ENCODE data around the gene KCNA3. TPM values are rescaled to one million over a fixed set of nuclear protein-coding genes. Genes with fewer than 3 reads are reported as not detected.
A peak's percentile ranks its signal among the peaks of the same experiment; 100 is the strongest.

KCNA3 gene
- total RNA-seq (2014; rRNA removed; shearing (Covaris generic)): under 0.01 and 0.10 TPM in 2 replicates

GRCh38 chr1:110674337-110675059 is at the start of gene KCNA3:
KCNA3 (minus strand) TSS chr1:110674940; CDS start chr1:110674809, 131 bp downstream.
- DNase-seq (ENCODE audit: low read depth): no peak

DNA sequence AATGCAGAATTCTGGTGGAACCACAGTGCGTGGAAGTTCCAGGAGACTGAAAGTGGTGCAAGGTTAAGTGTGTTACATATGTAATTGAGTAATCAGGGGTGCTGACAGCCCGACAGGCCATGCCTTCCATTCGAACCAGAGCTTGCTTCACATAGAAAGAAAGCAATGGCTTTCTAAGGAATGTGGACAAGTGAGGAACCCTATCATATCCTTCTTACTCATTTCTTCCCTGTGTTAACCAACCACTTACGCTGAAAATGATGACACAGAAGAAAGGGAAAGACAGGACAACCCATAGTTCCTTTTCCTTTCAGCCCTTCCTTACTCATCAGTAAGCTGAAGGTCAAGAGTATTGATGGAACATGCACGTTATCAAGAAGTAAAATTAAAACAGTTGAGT is 48.1 kb upstream of the KCNA3 start:
- no peak for DNase-seq (ENCODE audit: low read depth)

DNA sequence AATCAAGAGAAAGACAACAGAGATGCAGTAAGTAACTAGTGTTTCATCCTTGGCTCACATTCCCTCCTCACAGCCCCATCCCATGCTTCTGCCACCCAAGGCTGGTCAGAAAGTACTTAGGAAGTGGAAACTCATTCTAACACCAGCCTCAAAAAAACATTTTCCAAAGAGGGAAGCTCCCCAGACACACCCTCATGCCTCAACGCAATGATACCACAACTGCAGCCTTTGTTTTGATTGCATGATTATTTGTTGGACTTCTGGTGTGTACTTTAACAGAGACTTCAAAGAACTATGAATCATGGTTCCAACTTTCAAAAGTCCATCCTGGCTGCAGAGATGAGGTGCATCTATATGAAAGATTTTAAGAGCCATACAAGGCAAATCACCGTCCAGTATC is 45.2 kb upstream of the KCNA3 start:
- no peak for DNase-seq (ENCODE audit: low read depth)

- no peak for DNase-seq (ENCODE audit: low read depth)
These were observed 43.7 kb upstream of the KCNA3 start for GRCh38 chr1:110718452-110718851.

- no peak for DNase-seq (ENCODE audit: low read depth)
These were observed 42.4 kb upstream of the KCNA3 start for GRCh38 chr1:110717179-110717578.

- DNase-seq (ENCODE audit: low read depth): no peak
These were observed 39.7 kb upstream of the KCNA3 start for GRCh38 chr1:110714374-110714995.

DNA sequence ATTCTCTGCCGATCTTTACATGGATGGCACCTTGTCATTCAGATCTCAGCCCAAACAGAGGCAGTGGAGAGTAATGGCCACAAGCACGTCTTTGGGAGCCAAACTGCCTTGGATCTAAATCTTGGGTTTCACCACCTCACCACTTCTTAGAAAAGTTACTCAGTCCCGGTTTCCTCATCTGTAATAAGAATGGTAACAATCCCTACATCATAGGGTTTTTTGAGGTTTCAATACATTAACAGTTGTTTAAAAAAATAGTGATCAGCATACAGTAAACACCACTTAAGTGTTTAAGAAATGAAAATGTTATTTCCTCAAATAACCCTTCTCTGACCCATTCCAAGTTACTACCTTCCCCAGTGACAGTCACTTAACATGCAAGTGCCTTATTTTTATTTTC is 38.5 kb upstream of the KCNA3 start:
- no peak for DNase-seq (ENCODE audit: low read depth)

DNA sequence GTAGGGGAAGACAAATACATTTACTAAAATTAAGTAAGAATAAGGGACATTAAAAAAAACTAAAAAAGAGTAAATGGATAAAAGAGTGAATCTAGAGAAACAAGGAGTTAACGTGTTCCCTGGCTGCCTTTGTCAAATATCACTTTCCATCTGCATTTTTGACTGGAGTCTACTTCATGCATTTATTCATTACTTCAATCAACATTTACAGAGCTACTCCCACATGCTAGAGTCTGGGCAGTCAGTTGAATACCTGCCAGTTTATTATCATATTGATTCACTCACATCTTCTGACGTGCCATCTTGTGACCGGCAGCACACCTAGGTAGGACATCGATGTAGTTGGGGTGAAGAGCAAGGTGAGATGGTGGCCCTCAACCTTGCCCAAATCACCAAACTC is 35.6 kb upstream of the KCNA3 start:
- no peak for DNase-seq (ENCODE audit: low read depth)

- no peak for DNase-seq (ENCODE audit: low read depth)
These were observed 34.3 kb upstream of the KCNA3 start for GRCh38 chr1:110708974-110709440.

DNA sequence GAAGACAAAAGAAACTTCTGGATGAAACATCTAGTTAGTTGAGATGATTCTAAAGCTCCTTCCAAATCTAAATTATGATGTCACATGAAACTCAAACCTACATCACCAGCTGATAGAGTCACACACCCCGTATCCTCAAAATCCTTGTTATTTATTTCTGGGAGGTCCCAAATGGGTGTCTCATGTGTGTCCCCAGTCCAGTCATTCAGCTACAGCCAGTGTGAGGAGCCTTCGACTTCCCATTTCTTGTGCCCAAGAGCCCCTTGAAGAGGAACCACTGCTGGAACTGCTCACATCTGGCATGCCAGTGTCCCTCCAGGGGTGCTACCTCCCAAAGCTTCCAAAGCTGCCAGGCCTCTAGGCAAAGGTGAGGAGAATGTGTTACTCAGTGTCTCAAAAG is 32.5 kb upstream of the KCNA3 start:
- no peak for DNase-seq (ENCODE audit: low read depth)

DNA sequence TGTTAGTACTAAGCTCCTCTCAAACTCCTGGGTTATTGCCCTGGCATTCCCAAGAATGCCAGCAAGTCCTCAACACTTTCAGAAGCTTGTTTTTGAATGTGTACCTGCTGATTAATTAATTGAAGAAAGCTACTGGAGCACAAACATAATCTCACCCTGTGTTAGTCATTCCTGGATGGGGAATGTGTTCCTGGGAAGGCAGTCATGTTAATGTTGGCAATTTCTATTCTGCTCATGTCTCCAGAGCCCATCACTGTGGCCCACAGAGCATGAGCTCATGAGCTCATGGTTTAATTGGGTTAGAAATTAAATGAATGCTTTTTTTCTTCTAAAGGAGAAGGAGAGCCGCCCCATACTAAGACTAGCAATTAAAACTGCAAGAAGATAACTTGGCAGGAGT is 31.9 kb upstream of the KCNA3 start:
- DNase-seq (ENCODE audit: low read depth): no peak

DNA sequence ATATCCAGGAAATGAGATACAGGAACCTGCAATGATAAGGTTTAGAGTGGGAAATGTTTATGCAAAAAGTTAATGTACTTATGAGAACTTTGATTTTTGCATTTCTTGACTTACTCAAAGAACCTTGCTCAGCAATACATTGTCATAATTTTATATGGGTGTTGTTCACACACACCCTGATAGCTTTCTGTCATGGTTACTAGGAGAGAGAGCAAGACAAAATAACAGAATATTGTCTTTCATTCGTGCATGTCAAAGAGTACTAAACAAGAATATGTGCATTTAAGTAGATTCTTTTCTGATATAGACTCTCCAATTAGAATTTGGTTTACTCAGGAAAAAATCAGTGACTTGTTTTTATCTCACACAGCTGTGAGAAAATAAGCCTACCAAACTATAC is 27.5 kb upstream of the KCNA3 start:
- DNase-seq (ENCODE audit: low read depth): no peak

- no peak for DNase-seq (ENCODE audit: low read depth)
These were observed 26.0 kb upstream of the KCNA3 start for GRCh38 chr1:110700767-110701166.

DNA sequence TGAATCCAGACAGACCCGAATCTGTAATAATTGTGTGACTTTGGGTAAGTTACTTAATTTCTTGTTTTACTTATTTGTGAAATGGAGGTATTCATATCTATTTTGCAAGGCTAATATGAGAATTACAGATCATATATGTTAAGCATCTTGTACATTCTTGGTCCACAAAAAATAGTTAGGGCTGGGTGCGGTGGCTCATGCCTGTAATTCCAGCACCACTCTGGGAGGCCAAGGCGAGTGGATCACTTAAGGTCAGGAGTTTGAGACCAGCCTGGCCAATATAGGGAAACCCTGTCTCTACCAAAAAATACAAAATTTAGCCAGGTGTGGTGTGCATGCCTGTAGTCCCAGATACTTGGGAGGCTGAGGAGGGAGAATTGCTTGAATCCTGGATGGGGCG is 22.9 kb upstream of the KCNA3 start:
- no peak for DNase-seq (ENCODE audit: low read depth)

GRCh38 chr1:110696818-110697217 is 22.1 kb upstream of the KCNA3 start:
- peak; percentile 31 for DNase-seq (ENCODE audit: low read depth)

GRCh38 chr1:110690709-110691365 is 16.1 kb upstream of the KCNA3 start:
- no peak for DNase-seq (ENCODE audit: low read depth)

DNA sequence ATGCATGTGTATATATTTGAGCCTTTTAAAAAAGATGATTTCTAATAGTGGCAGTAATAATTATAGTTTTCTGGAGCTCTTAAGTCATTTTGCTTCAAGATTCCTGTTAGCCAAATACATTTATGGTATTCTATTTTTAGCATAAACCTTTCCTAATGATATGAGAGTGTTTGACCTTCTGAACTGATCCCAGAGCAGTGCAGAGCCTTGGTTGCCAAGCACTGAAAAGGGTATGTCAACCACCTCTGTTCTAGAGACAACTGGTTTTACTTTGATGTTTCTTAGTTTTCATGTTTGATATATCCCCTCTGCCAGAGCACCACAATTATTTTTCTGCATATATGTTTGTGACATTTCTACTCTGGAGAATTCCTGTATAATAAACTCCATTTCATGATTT is 15.1 kb upstream of the KCNA3 start:
- no peak for DNase-seq (ENCODE audit: low read depth)

GRCh38 chr1:110688514-110688913 is 13.8 kb upstream of the KCNA3 start:
- DNase-seq (ENCODE audit: low read depth): no peak

DNA sequence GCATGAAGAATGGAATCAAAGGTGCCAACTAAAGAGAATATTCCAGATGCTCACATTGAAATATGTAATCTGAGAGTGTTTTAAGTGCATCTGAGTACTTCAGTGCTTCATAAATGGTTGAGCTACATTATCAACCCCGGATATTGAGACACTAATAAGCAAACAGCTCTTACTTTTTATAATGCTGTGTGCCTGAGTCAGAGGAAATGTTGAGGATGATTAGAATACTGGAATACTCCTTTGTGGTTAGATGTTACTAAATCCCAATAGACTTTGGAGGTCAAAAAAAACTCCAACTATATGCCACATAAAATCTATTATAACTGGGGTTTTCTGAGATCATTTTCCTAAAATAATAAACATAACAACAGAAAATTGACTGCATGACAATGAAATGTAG is 12.5 kb upstream of the KCNA3 start:
- DNase-seq (ENCODE audit: low read depth): peak; percentile 24

GRCh38 chr1:110686188-110686587 is 11.4 kb upstream of the KCNA3 start:
- no peak for DNase-seq (ENCODE audit: low read depth)

- no peak for DNase-seq (ENCODE audit: low read depth)
These were observed 9.8 kb upstream of the KCNA3 start for GRCh38 chr1:110684491-110684890.

GRCh38 chr1:110682898-110683297 is 8.2 kb upstream of the KCNA3 start:
- DNase-seq (ENCODE audit: low read depth): no peak
